GM23248 (cell line): ENCODE measurements around the gene NOL7. TPM values are rescaled to one million over a fixed set of nuclear protein-coding genes. Genes with fewer than 3 reads are reported as not detected.

Source experiments
- DNase-seq: peaks from one replicate; pipeline ENCODE4 v3.0.0-alpha.2; 2015
- H2AFZ ChIP-seq: fragments of 200-600 bp; sonication (generic); 2 replicates; pipeline ENCODE4 v1.6.1; 2016; ENCODE audit warnings: antibody characterized with exemption
- H3F3A ChIP-seq: fragments of 200-600 bp; sonication (generic); 2 replicates; pipeline ENCODE4 v1.6.1; 2016; ENCODE audit warnings: mild to moderate bottlenecking, antibody characterized with exemption, mixed run types; ENCODE audit not compliant: insufficient read depth
- H3K27ac ChIP-seq: fragments of 200-600 bp; sonication (generic); 2 replicates; pipeline ENCODE4 v1.5.1; 2016; ENCODE audit warnings: mild to moderate bottlenecking
- H3K27me3 ChIP-seq: fragments of 200-600 bp; sonication (generic); replicated peaks from 2 replicates; pipeline ENCODE4 v1.6.1; 2016; ENCODE audit warnings: mild to moderate bottlenecking; ENCODE audit not compliant: insufficient read depth
- H3K36me3 ChIP-seq: fragments of 200-600 bp; sonication (generic); 2 replicates; pipeline ENCODE4 v1.6.1; 2016; ENCODE audit warnings: low read depth, mild to moderate bottlenecking
- H3K4me1 ChIP-seq: fragments of 200-600 bp; sonication (generic); 2 replicates; pipeline ENCODE4 v1.6.1; 2016; ENCODE audit warnings: mild to moderate bottlenecking; ENCODE audit not compliant: insufficient read depth
- H3K4me2 ChIP-seq: fragments of 200-600 bp; sonication (generic); one replicate; pipeline ENCODE4 v1.6.1; 2016; ENCODE audit warnings: mild to moderate bottlenecking; ENCODE audit not compliant: unreplicated experiment
- H3K4me3 ChIP-seq: fragments of 200-600 bp; sonication (generic); 2 replicates; pipeline ENCODE4 v1.5.1; 2016; ENCODE audit warnings: mild to moderate bottlenecking
- H3K79me2 ChIP-seq: fragments of 200-600 bp; sonication (generic); 2 replicates; pipeline ENCODE4 v1.6.1; 2016; ENCODE audit warnings: mild to moderate bottlenecking; ENCODE audit not compliant: insufficient read depth
- H3K9ac ChIP-seq: fragments of 200-600 bp; sonication (generic); 2 replicates; pipeline ENCODE4 v1.6.1; 2016; ENCODE audit warnings: mild to moderate bottlenecking
- H3K9me2 ChIP-seq: fragments of 200-600 bp; sonication (generic); 2 replicates; pipeline ENCODE4 v1.6.1; 2016; ENCODE audit warnings: mixed run types, mild to moderate bottlenecking, moderate library complexity; ENCODE audit not compliant: insufficient read depth
- H3K9me3 ChIP-seq: fragments of 200-600 bp; sonication (generic); one replicate; pipeline ENCODE4 v1.6.1; 2017; ENCODE audit warnings: low read depth
- H4K20me1 ChIP-seq: fragments of 200-600 bp; sonication (generic); 2 replicates; pipeline ENCODE4 v1.6.0; 2016; ENCODE audit not compliant: insufficient read depth
- EZH2 ChIP-seq: fragments of 200-600 bp; sonication (generic); IDR thresholded peaks from 2 replicates; pipeline ENCODE4 v1.6.1; 2018; ENCODE audit warnings: antibody characterized with exemption, mild to moderate bottlenecking; ENCODE audit not compliant: insufficient read depth, poor library complexity, severe bottlenecking
- EZH2phosphoT487 ChIP-seq: fragments of 200-600 bp; sonication (generic); IDR thresholded peaks from 2 replicates; pipeline ENCODE4 v1.6.1; 2018; ENCODE audit warnings: antibody characterized with exemption, moderate library complexity, mild to moderate bottlenecking, low read depth; ENCODE audit not compliant: insufficient read depth
- WGBS, 2 experiments: methylation state at CpG; one replicate each; pipeline ENCODE4 v1.1.6; 2015 to 2017; ENCODE audit warnings: low lambda C conversion rate in 2 of 2, low coverage in 1 of 2; ENCODE audit errors: missing lambda C conversion rate in 2 of 2; 5-methylcytosine and 5-hydroxymethylcytosine counted together
- in situ Hi-C: fragments of 300-500 bp; cut with MboI; formaldehyde crosslinking; loops from 2 replicates; pipeline ENCODE4 v1.15.0; 2020
- polyA plus RNA-seq: library from polyadenylated mRNA; unstranded; fragments of >200 nt; fragmentation: Nextera tagmentation; extraction: Ambion mirVana; gene quantifications from 2 replicates; pipeline ENCODE4 v1.2.1, GENCODE V29; 2016
- total RNA-seq: library from RNA; depleted of rRNA; stranded (reverse); fragments of >200 nt; shearing (Covaris generic); gene quantifications from 2 replicates; pipeline ENCODE4 v1.2.3, GENCODE V29; 2014

NOL7 gene
- total and polyA plus RNA-seq, 2 experiments from 2014 or later, result 53.1 to 124 TPM

DNA sequence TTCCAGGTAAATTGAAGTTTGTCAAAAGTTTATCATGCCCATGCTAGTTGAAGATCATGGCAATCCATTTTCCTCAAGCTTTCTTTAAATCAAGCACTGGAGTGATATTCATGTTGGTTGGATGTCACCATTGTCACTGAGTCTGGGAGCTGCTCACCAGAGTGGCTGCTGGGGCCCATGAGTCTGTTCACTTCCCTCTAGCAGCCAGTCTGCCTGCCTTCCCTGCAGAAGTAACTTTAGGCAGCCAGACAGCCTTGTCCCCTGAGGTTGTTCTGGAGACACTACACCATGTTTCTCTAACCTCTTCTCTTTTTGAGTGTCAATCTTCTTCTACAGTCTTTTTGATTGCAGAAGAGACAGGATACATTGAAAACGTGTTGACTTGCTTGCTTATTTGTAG is 35.2 kb upstream of the NOL7 start:
- no peak for DNase-seq
- H3K36me3 ChIP-seq, result no peaks in the 10 kb centered on the region
- H3K9me3 ChIP-seq, result no peaks in the 10 kb centered on the region
- no peak overlapping the region for H2AFZ ChIP-seq
- no peaks in the 10 kb centered on the region for H3K9me2 ChIP-seq
- no peak overlapping the region for H3K4me2 ChIP-seq
- H3K4me3 ChIP-seq, result no peak overlapping the region
- H3K27ac ChIP-seq, result no peak overlapping the region
- in situ Hi-C loops, result no loop called here
- TF ChIP-seq EZH2phosphoT487 (no peak), EZH2 (no peak)
- H3K27me3 ChIP-seq, result no peaks in the 10 kb centered on the region
- H3K79me2 ChIP-seq, result peaks cover 5% of the 10 kb centered on the region
- 0 out of 2 replicates have a peak, but pooled peaks cover 5% of the 10 kb centered on the region for H3F3A ChIP-seq
- no peak overlapping the region for H3K9ac ChIP-seq
- no peaks in the 10 kb centered on the region for H4K20me1 ChIP-seq
- 31% methylated on average over 1 of the region's 1 CpG for WGBS, 2 experiments
- H3K4me1 ChIP-seq, result no peaks in the 10 kb centered on the region

DNA sequence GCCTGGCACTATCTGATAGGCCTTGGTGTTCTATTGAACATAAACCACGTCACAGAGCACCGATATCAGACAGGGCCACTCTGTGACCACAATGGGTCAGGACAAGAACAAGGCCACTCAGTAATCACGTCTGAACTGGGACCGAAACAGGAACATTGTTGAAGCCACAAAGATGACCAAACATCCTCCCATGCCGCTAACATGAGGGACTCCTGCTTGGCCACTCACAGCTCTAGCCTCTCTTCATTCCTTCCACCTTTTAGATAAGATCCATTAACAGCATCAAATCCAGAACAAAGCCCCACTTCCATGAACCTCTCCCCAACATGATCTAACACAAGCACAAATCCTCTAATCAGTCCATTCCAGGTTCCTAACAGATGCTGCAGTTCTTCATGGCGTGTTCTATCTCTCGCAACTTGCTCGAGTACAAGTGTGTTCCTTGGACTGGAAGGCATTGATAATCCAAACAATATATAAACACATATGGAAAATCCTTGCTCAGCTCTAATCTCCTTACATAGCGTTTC is 33.4 kb upstream of the NOL7 start:
- no peak overlapping the region for H3K4me2 ChIP-seq
- H3K27ac ChIP-seq, result no peak overlapping the region
- no peak overlapping the region for H2AFZ ChIP-seq
- H3F3A ChIP-seq, result no peaks in the 10 kb centered on the region
- no peaks in the 10 kb centered on the region for H4K20me1 ChIP-seq
- H3K79me2 ChIP-seq, result no peaks in the 10 kb centered on the region
- H3K9me2 ChIP-seq, result no peaks in the 10 kb centered on the region
- no peak overlapping the region for H3K9ac ChIP-seq
- WGBS, 2 experiments, result 95 to 96% methylated on average over 9 of the region's 9 CpGs
- H3K4me3 ChIP-seq, result no peak overlapping the region
- H3K9me3 ChIP-seq, result no peaks in the 10 kb centered on the region
- H3K4me1 ChIP-seq, result no peaks in the 10 kb centered on the region
- in situ Hi-C loops, result no loop called here
- no peaks in the 10 kb centered on the region for H3K36me3 ChIP-seq
- H3K27me3 ChIP-seq, result no peaks in the 10 kb centered on the region
- no peak for DNase-seq
- no peak for TF ChIP-seq EZH2
- TF ChIP-seq EZH2phosphoT487, result no peak

DNA sequence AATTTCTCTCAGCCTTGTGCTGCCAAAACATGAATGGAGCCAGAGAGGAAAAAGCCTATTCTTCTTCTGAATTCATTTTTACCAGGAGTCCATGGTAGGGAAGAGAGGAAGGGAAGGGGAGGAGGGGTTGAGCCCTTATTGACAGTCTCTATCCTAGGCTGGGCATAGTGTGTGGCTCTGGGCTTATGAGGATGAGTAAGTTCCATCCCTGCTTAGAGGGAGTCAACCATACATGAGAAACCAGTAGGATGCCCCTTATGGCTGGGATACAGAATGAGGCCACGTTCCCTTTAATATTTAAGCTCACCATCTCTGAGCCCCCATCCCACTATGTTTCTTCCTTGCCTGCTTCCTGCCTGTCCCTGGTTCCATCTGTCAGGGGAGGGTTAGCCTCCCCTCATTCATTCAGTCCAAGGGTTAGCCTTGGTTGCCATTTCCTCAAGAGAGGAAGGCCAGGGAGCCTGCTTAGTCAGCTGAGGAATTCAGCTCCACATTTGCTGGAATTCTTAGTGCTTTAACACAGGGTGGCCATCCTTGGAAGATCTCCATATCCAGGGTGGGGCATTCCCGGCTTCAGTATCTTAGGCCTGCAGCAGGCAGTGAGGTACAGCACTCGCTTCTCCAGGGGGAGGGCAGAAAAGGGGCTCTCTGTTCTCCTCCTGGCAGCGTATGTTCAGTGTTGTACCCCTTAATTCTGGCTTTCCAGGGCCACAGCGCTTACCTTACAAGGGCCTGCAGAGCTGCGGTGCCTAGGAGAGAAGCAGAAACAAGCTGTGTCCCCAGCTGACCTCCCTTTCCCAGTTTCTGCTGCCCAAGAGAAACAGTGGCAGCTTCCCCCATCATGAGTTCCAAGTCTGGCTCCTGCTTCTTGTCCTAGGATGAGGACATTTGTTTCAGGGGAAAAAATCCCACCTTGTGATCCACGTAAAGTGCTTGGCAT is 28.3 kb upstream of the NOL7 start:
- H3K4me1 ChIP-seq, result no peaks in the 10 kb centered on the region

DNA sequence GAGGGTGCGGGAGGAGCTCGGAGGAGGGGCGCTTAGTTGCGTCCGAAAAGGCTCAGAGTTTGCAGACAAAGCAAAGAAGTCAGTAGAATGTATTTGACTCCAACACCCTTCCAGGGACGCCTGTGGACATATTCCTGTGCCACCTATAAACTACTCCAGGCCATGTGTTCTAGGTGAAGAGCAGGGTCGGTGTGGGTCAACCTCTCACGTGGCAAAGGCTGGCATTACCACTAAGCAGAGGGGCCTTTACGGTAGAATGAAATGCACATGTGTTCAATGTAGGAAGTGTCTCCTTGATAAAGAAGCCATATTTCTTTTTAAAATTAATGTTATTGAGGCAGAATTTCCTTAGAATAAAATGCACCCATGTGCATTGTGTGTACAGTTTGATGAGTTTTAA is 25.3 kb upstream of the NOL7 start:
- no peaks in the 10 kb centered on the region for H3F3A ChIP-seq
- H3K9me2 ChIP-seq, result no peaks in the 10 kb centered on the region
- no peak overlapping the region for H3K4me2 ChIP-seq
- no peak overlapping the region for H3K27ac ChIP-seq
- H3K79me2 ChIP-seq, result no peaks in the 10 kb centered on the region
- no peak for TF ChIP-seq EZH2
- TF ChIP-seq EZH2phosphoT487, result no peak
- peaks cover 6% of the 10 kb centered on the region; the same call in 1 of the 2 replicates for H3K36me3 ChIP-seq
- 91 to 92% methylated on average over 9 of the region's 9 CpGs for WGBS, 2 experiments
- H4K20me1 ChIP-seq, result no peaks in the 10 kb centered on the region
- H3K27me3 ChIP-seq, result no peaks in the 10 kb centered on the region
- in situ Hi-C loops, result no loop called here
- H3K4me3 ChIP-seq, result no peak overlapping the region
- no peak overlapping the region for H2AFZ ChIP-seq
- no peaks in the 10 kb centered on the region for H3K4me1 ChIP-seq
- no peaks in the 10 kb centered on the region for H3K9me3 ChIP-seq
- DNase-seq, result no peak
- no peak overlapping the region for H3K9ac ChIP-seq

More for the DNA sequence above, 28.3 kb upstream of the NOL7 start:
- H3F3A ChIP-seq, result no peaks in the 10 kb centered on the region
- no peaks in the 10 kb centered on the region for H3K27me3 ChIP-seq
- in situ Hi-C loops, result no loop called here
- no peak for TF ChIP-seq EZH2phosphoT487
- no peak for TF ChIP-seq EZH2
- no peaks in the 10 kb centered on the region for H3K79me2 ChIP-seq
- no peaks in the 10 kb centered on the region for H4K20me1 ChIP-seq
- H3K9me2 ChIP-seq, result no peaks in the 10 kb centered on the region
- no peak overlapping the region for H2AFZ ChIP-seq
- DNase-seq, result peak; percentile 23
- no peaks in the 10 kb centered on the region for H3K9me3 ChIP-seq
- no peak overlapping the region for H3K9ac ChIP-seq
- H3K36me3 ChIP-seq, result peaks cover 6% of the 10 kb centered on the region; the same call in 1 of the 2 replicates
- 81 to 86% methylated on average over 7 of the region's 7 CpGs for WGBS, 2 experiments
- H3K4me2 ChIP-seq, result no peak overlapping the region
- no peak overlapping the region for H3K4me3 ChIP-seq
- H3K27ac ChIP-seq, result no peak overlapping the region
